ENCODE results near the gene APBA2.
"Not testable (repeated sequence)": the region's sequence is repeated elsewhere in the genome, so short reads cannot be mapped to it uniquely, and the experiment has no call there.

- TF ChIP-seq, protein P1, sequence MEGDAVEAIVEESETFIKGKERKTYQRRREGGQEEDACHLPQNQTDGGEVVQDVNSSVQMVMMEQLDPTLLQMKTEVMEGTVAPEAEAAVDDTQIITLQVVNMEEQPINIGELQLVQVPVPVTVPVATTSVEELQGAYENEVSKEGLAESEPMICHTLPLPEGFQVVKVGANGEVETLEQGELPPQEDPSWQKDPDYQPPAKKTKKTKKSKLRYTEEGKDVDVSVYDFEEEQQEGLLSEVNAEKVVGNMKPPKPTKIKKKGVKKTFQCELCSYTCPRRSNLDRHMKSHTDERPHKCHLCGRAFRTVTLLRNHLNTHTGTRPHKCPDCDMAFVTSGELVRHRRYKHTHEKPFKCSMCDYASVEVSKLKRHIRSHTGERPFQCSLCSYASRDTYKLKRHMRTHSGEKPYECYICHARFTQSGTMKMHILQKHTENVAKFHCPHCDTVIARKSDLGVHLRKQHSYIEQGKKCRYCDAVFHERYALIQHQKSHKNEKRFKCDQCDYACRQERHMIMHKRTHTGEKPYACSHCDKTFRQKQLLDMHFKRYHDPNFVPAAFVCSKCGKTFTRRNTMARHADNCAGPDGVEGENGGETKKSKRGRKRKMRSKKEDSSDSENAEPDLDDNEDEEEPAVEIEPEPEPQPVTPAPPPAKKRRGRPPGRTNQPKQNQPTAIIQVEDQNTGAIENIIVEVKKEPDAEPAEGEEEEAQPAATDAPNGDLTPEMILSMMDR (IDR thresholded peaks at IDR 0.05; ENCODE audit: low read length) = not testable (repeated sequence)
- TF ChIP-seq EZH2phosphoT487 (IDR thresholded peaks at IDR 0.05; ENCODE audit: low read length); EZH2 (optimal IDR thresholded peaks at IDR 0.05; ENCODE audit: low read depth, low read length): not testable (repeated sequence)
These were observed 31.2 kb upstream of the APBA2 start for GRCh38 chr15:28854578-28854977.

Data from MM.1S (cell line).